ENCODE data around the gene CASTOR2. TPM values are rescaled to one million over a fixed set of nuclear protein-coding genes. Genes with fewer than 3 reads are reported as not detected.

Gene CASTOR2
- total and polyA plus RNA-seq, 2 of the 13 experiments (the other 11 are each of a cell fraction or from before 2014, with no cell fraction given), result 7.0 to 8.7 TPM

GRCh38 chr7:75054744-75055143 is 90.2 kb downstream of the CASTOR2 start:
- H4K20me1 ChIP-seq (ENCODE audit: insufficient read depth, low read length), result no peaks in the 10 kb centered on the region
- ChIA-PET CTCF (ENCODE audit: low intra/inter-chr PET ratio, low total read pairs) (no interaction called here), POLR2A (interaction anchor here (1.2 kb wide), 1 partner anchor 13 kb away, joined by 3 read pairs; no protein-coding TSS in a partner anchor)
- intact Hi-C loops (cut with micrococcal nuclease; ENCODE audit: unreplicated experiment) (no loop called here), in situ Hi-C loops (cut with HindIII; ENCODE audit: extremely low pct_ligation_motif_present, low pct_unique_long_range_greater_than_20kb) (no loop called here)
- no peak for DNase-seq (ENCODE audit: low spot score)
- no peak overlapping the region for H3K27ac ChIP-seq (ENCODE audit: extremely low read length, insufficient read depth, low read length)
- H3K4me1 ChIP-seq (ENCODE audit: insufficient read depth, low read length), result no peaks in the 10 kb centered on the region
- H3K27me3 ChIP-seq (ENCODE audit: control insufficient read depth in 1 of 2, insufficient read depth in 2 of 2, low read length in 2 of 2), result no peaks in the 10 kb centered on the region
- ATAC-seq, result no peak
- WGBS (ENCODE audit: low lambda C conversion rate), result 91% methylated on average over 3 of the region's 3 CpGs
- H3K4me2 ChIP-seq (ENCODE audit: low read depth, low read length), result no peak overlapping the region
- TF ChIP-seq SYNCRIP (IDR thresholded peaks at IDR 0.05; ENCODE audit: insufficient read depth, low read depth, low read length) (no peak), ZNF703 (CRISPR knock-in tag; IDR thresholded peaks at IDR 0.05; ENCODE audit: borderline replicate concordance) (no peak), ZEB1 (IDR thresholded peaks at IDR 0.05; ENCODE audit: insufficient replicate concordance, low read depth) (no peak), CHCHD3 (CRISPR knock-in tag; IDR thresholded peaks at IDR 0.05) (no peak), ZNF205 (CRISPR knock-in tag; IDR thresholded peaks at IDR 0.05) (no peak), LBX2 (CRISPR knock-in tag; IDR thresholded peaks at IDR 0.05; ENCODE audit: borderline replicate concordance) (no peak), PHF20 (CRISPR knock-in tag; IDR thresholded peaks at IDR 0.05) (no peak), PHF5A (CRISPR knock-in tag; IDR thresholded peaks at IDR 0.05; ENCODE audit: low read depth, unreplicated experiment) (no peak), ZNF136 (CRISPR knock-in tag; IDR thresholded peaks at IDR 0.05; ENCODE audit: low read depth) (no peak), KMT2A (CRISPR knock-in tag; IDR thresholded peaks at IDR 0.05) (no peak), RFX3 (CRISPR knock-in tag; IDR thresholded peaks at IDR 0.05) (no peak), ATF6 (CRISPR knock-in tag; conservative IDR thresholded peaks at IDR 0.05) (no peak), ZNF83 (CRISPR knock-in tag; IDR thresholded peaks at IDR 0.05; ENCODE audit: borderline replicate concordance) (no peak), ZBTB37 (CRISPR knock-in tag; IDR thresholded peaks at IDR 0.05) (no peak), ZNF790 (CRISPR knock-in tag; IDR thresholded peaks at IDR 0.05; ENCODE audit: borderline replicate concordance) (no peak), SSRP1 (CRISPR knock-in tag; IDR thresholded peaks at IDR 0.05) (no peak), MAX (IDR thresholded peaks at IDR 0.05) (no peak), TP53 (CRISPR knock-in tag; conservative IDR thresholded peaks at IDR 0.05) (no peak), IRF1 (CRISPR knock-in tag; IDR thresholded peaks at IDR 0.05; ENCODE audit: low read depth) (no peak)
- no peak overlapping the region for H3K4me3 ChIP-seq (replicated peaks in 1 of 3; ENCODE audit: insufficient read depth in 1 of 3, low read depth in 2 of 3, low read length in 3 of 3)
- no peak for FAIRE-seq
- BruUV-seq (replicated peaks), result no TSS peak
- no peak overlapping the region for H3K9ac ChIP-seq (ENCODE audit: insufficient read depth, low read depth, low read length)
- H3K36me3 ChIP-seq (replicated peaks in 1 of 2; ENCODE audit: control insufficient read depth in 1 of 2, insufficient read depth in 2 of 2, low read length in 2 of 2), result peaks cover 29 to 80% of the 10 kb centered on the region in 2 experiments
- H2AFZ ChIP-seq (ENCODE audit: low read length), result no peak overlapping the region
- no peaks in the 10 kb centered on the region for H3K9me3 ChIP-seq (ENCODE audit: low read length)
- no peaks in the 10 kb centered on the region for H3K79me2 ChIP-seq (ENCODE audit: insufficient read depth, low read length)

Measured in HepG2 (cell line).